Smooth muscle cell (in vitro differentiated cells): ENCODE measurements around the gene ZBED1. TPM values are rescaled to one million over a fixed set of nuclear protein-coding genes. Genes with fewer than 3 reads are reported as not detected.
A peak's percentile ranks its signal among the peaks of the same experiment; 100 is the strongest.

ENCODE experiments used
- DNase-seq: peaks from one replicate; lab custom pipeline; 2025; ENCODE audit not compliant: unreplicated experiment; lab: John Stamatoyannopoulos, UW
- H2AFZ ChIP-seq: fragments of 200-600 bp; sonication (generic); 2 replicates; pipeline ENCODE4 v1.6.0; 2016; ENCODE audit warnings: antibody characterized with exemption, low read depth, mild to moderate bottlenecking
- H3F3A ChIP-seq: fragments of 200-600 bp; sonication (generic); 2 replicates; pipeline ENCODE4 v1.6.0; 2017; ENCODE audit warnings: antibody characterized with exemption, low read depth
- H3K27ac ChIP-seq: fragments of 200-600 bp; sonication (generic); 2 replicates; pipeline ENCODE4 v1.5.1; 2016; ENCODE audit warnings: low read depth, mild to moderate bottlenecking
- H3K27me3 ChIP-seq: fragments of 200-600 bp; sonication (generic); 2 replicates; pipeline ENCODE4 v1.6.1; 2016; ENCODE audit warnings: low read depth, mild to moderate bottlenecking
- H3K36me3 ChIP-seq: fragments of 200-600 bp; sonication (generic); 2 replicates; pipeline ENCODE4 v1.5.1; 2016; ENCODE audit warnings: low read depth
- H3K4me1 ChIP-seq: fragments of 200-600 bp; sonication (generic); 2 replicates; pipeline ENCODE4 v1.5.1; 2016; ENCODE audit warnings: low read depth
- H3K4me2 ChIP-seq: fragments of 200-600 bp; sonication (generic); 2 replicates; pipeline ENCODE4 v1.6.0; 2016; ENCODE audit warnings: mild to moderate bottlenecking
- H3K4me3 ChIP-seq: fragments of 200-600 bp; sonication (generic); 2 replicates; pipeline ENCODE4 v1.5.1; 2016; ENCODE audit warnings: mild to moderate bottlenecking
- H3K79me2 ChIP-seq: fragments of 200-600 bp; sonication (generic); 2 replicates; pipeline ENCODE4 v1.6.0; 2016; ENCODE audit warnings: low read depth, mild to moderate bottlenecking
- H3K9ac ChIP-seq: fragments of 200-600 bp; sonication (generic); 2 replicates; pipeline ENCODE4 v1.6.0; 2016; ENCODE audit warnings: low read depth
- H3K9me3 ChIP-seq: fragments of 200-600 bp; sonication (generic); replicated peaks from 2 replicates; pipeline ENCODE4 v1.5.1; 2016; ENCODE audit warnings: low read depth
- H4K20me1 ChIP-seq: fragments of 200-600 bp; sonication (generic); 2 replicates; pipeline ENCODE4 v1.6.0; 2016; ENCODE audit warnings: low read depth
- CTCF ChIP-seq: fragments of 200-600 bp; sonication (generic); IDR thresholded peaks from 2 replicates; pipeline ENCODE4 v1.5.1; 2017; ENCODE audit warnings: borderline replicate concordance, mild to moderate bottlenecking, antibody characterized with exemption; ENCODE audit not compliant: insufficient read depth, poor library complexity, severe bottlenecking
- WGBS: methylation state at CpG from one replicate; pipeline ENCODE4 v1.1.7; 2016; ENCODE audit warnings: low lambda C conversion rate; 5-methylcytosine and 5-hydroxymethylcytosine counted together
- polyA plus RNA-seq: library from polyadenylated mRNA; unstranded; fragments of >200 nt; fragmentation: Nextera tagmentation; extraction: Ambion mirVana; gene quantifications from 2 replicates; pipeline ENCODE4 v1.2.1, GENCODE V29; 2016
- total RNA-seq: library from RNA; depleted of rRNA; stranded (reverse); fragments of >200 nt; gene quantifications from 2 replicates; pipeline ENCODE4 v1.2.3, GENCODE V29; 2014

Gene ZBED1
- total and polyA plus RNA-seq, 2 experiments from 2014 or later: 19.0 to 23.6 TPM

GRCh38 chrX:2541603-2542002 is 40.8 kb upstream of the ZBED1 start:
- no peaks in the 10 kb centered on the region for H4K20me1 ChIP-seq
- no peaks in the 10 kb centered on the region for H3K79me2 ChIP-seq
- 86% methylated on average over 8 of the region's 8 CpGs for WGBS
- H3K27ac ChIP-seq: no peak overlapping the region
- H2AFZ ChIP-seq: no peak overlapping the region
- DNase-seq: no peak
- no peak overlapping the region for H3K9ac ChIP-seq
- H3K4me1 ChIP-seq: no peaks in the 10 kb centered on the region
- TF ChIP-seq CTCF: no peak
- H3K9me3 ChIP-seq: no peaks in the 10 kb centered on the region
- H3K36me3 ChIP-seq: no peaks in the 10 kb centered on the region
- H3K4me3 ChIP-seq: no peak overlapping the region
- H3F3A ChIP-seq: no peaks in the 10 kb centered on the region
- H3K27me3 ChIP-seq: no peaks in the 10 kb centered on the region
- H3K4me2 ChIP-seq: no peak overlapping the region

GRCh38 chrX:2540426-2540947 is 39.7 kb upstream of the ZBED1 start:
- 90% methylated on average over 12 of the region's 12 CpGs for WGBS
- no peaks in the 10 kb centered on the region for H4K20me1 ChIP-seq

GRCh38 chrX:2539586-2539985 is 38.8 kb upstream of the ZBED1 start:
- H3K79me2 ChIP-seq: no peaks in the 10 kb centered on the region
- no peaks in the 10 kb centered on the region for H4K20me1 ChIP-seq
- no peak overlapping the region for H3K4me3 ChIP-seq
- H3K36me3 ChIP-seq: no peaks in the 10 kb centered on the region
- H2AFZ ChIP-seq: no peak overlapping the region
- no peaks in the 10 kb centered on the region for H3F3A ChIP-seq
- no peak for DNase-seq
- WGBS: 77% methylated on average over 3 of the region's 3 CpGs
- no peak overlapping the region for H3K9ac ChIP-seq
- no peaks in the 10 kb centered on the region for H3K27me3 ChIP-seq
- H3K4me2 ChIP-seq: no peak overlapping the region
- no peak overlapping the region for H3K27ac ChIP-seq
- H3K9me3 ChIP-seq: no peaks in the 10 kb centered on the region
- TF ChIP-seq CTCF: no peak
- H3K4me1 ChIP-seq: no peaks in the 10 kb centered on the region

More at GRCh38 chrX:2540426-2540947, 39.7 kb upstream of the ZBED1 start:
- no peak for DNase-seq
- H3K36me3 ChIP-seq: no peaks in the 10 kb centered on the region
- H2AFZ ChIP-seq: no peak overlapping the region
- no peak overlapping the region for H3K27ac ChIP-seq
- H3K27me3 ChIP-seq: no peaks in the 10 kb centered on the region
- no peaks in the 10 kb centered on the region for H3K79me2 ChIP-seq
- no peak overlapping the region for H3K9ac ChIP-seq
- H3F3A ChIP-seq: no peaks in the 10 kb centered on the region
- H3K9me3 ChIP-seq: no peaks in the 10 kb centered on the region
- no peak overlapping the region for H3K4me2 ChIP-seq
- TF ChIP-seq CTCF: no peak
- H3K4me3 ChIP-seq: no peak overlapping the region
- H3K4me1 ChIP-seq: no peaks in the 10 kb centered on the region

GRCh38 chrX:2538031-2538757 is 37.4 kb upstream of the ZBED1 start:
- Histone ChIP-seq H2AFZ (peak overlapping the region; percentile 19), H4K20me1 (no peaks in the 10 kb centered on the region), H3K4me3 (no peak overlapping the region), H3K4me1 (no peaks in the 10 kb centered on the region), H3K9ac (no peak overlapping the region), H3K36me3 (no peaks in the 10 kb centered on the region), H3K4me2 (no peak overlapping the region), H3K9me3 (no peaks in the 10 kb centered on the region), H3K27ac (no peak overlapping the region), H3K27me3 (no peaks in the 10 kb centered on the region), H3K79me2 (no peaks in the 10 kb centered on the region), H3F3A (no peaks in the 10 kb centered on the region)
- WGBS: 69% methylated on average over 15 of the region's 15 CpGs
- no peak for TF ChIP-seq CTCF
- no peak for DNase-seq
